ENCODE data around the gene PTPRK. TPM values are rescaled to one million over a fixed set of nuclear protein-coding genes. Genes with fewer than 3 reads are reported as not detected.

Gene PTPRK
- total and polyA plus RNA-seq, 2 donors (not counting 1 experiment from before 2014, with no cell fraction given), result 16.2 to 18.7 TPM

- 97% methylated on average over 6 of the region's 15 CpGs for WGBS (ENCODE audit: insufficient coverage)
- Histone ChIP-seq H3K27me3 (replicated peaks in 1 of 4; ENCODE audit: control extremely low read depth in 1 of 4, control insufficient read depth in 3 of 4, insufficient read depth in 4 of 4, low read length in 3 of 4) (no peaks in the 10 kb centered on the region), H3K4me3 (ENCODE audit: control extremely low read depth in 1 of 5, extremely low read depth in 1 of 5, insufficient read depth in 1 of 5, low read depth in 2 of 5, low read length in 4 of 5) (no peak overlapping the region), H3K36me3 (replicated peaks in 1 of 2; ENCODE audit: control extremely low read depth in 1 of 2, control insufficient read depth in 1 of 2, extremely low read depth in 1 of 2, insufficient read depth in 2 of 2, low read length in 1 of 2) (no peaks in the 10 kb centered on the region), H2AFZ (ENCODE audit: insufficient read depth, low read depth, low read length, poor library complexity, severe bottlenecking) (no peak overlapping the region), H3K79me2 (ENCODE audit: control insufficient read depth, insufficient read depth, low read length) (no peaks in the 10 kb centered on the region), H3K4me1 (ENCODE audit: control insufficient read depth in 2 of 2, insufficient read depth in 2 of 2, low read length in 2 of 2) (no peaks in the 10 kb centered on the region), H3K4me2 (replicated peaks; ENCODE audit: low read depth, low read length, poor library complexity, severe bottlenecking) (no peak overlapping the region), H3K9ac (ENCODE audit: low read length) (no peak overlapping the region), H4K20me1 (ENCODE audit: control insufficient read depth, insufficient read depth, low read length, poor library complexity, severe bottlenecking) (no peaks in the 10 kb centered on the region), H3K27ac (ENCODE audit: low read length in 2 of 2) (no peak overlapping the region), H3K9me3 (ENCODE audit: control extremely low read depth in 1 of 3, control insufficient read depth in 2 of 3, insufficient read depth in 1 of 3, low read length in 2 of 3) (no peaks in the 10 kb centered on the region)
- ATAC-seq (ENCODE audit: low read depth), result no peak
- ChIA-PET POLR2A (no interaction called here), CTCF (no interaction called here)
- no peak overlapping the region for H3K27ac Mint-ChIP-seq
- H3K9me3 Mint-ChIP-seq (ENCODE audit: insufficient read depth), result no peaks in the 10 kb centered on the region
- TF ChIP-seq CTCF (IDR thresholded peaks at IDR 0.05) (no peak), EZH2 (IDR thresholded peaks at IDR 0.05; ENCODE audit: borderline replicate concordance, insufficient read depth, low read depth, low read length, poor library complexity, severe bottlenecking) (no peak)
- H3K4me1 Mint-ChIP-seq, result no peaks in the 10 kb centered on the region
- peaks cover 11% of the 10 kb centered on the region for H3K27me3 Mint-ChIP-seq
- intact Hi-C loops (cut with micrococcal nuclease), result no loop called here
- DNase-seq, result no peak
- no peak overlapping the region for H3K4me3 Mint-ChIP-seq
Measured at GRCh38 chr6:128508588-128509296, 11.7 kb downstream of the PTPRK start.
